Astrocyte of the cerebellum (primary cell): ENCODE data around the gene COX8C.

ENCODE experiments used
- DNase-seq: peaks from one replicate; pipeline ENCODE4 v3.0.0-alpha.2; 2011; ENCODE audit warnings: low read depth
- H3K4me3 ChIP-seq: 2 replicates; pipeline ENCODE4 v1.5.1; 2011; ENCODE audit warnings: mild to moderate bottlenecking, low read depth, low read length, moderate library complexity
- in situ Hi-C: cut with HindIII; loops from 2 replicates; pipeline ENCODE4 v1.10.0; 2017; ENCODE audit warnings: low sequenced_read_pairs
- TF ChIP-seq, protein P1 (sequence below): IDR thresholded peaks from 2 replicates; pipeline ENCODE4 v1.5.1; 2012; ENCODE audit warnings: low read length, low read depth, moderate library complexity, mild to moderate bottlenecking; ENCODE audit errors: missing control alignments

Gene COX8C

DNA sequence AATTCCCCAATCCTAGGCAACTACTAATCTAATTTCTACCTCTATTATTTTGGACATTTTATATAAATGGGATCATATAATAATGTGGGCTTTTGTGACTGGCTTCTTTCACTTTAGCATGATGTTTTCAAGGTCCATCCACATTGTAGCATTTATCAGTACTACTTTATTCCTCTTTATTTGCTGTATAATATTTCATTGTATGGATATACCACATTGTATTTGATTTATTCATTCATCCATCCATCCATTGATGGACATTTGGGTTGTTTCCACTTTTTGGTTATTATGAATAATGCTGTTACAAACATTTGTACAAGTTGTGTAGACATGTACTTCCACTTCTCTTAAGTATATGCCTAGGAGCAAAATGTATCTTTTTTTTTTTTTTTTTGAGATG is 31.4 kb upstream of the COX8C start:
- no peak overlapping the region for H3K4me3 ChIP-seq
- in situ Hi-C loops, result no loop called here
- no peak for DNase-seq
- TF ChIP-seq, protein P1, sequence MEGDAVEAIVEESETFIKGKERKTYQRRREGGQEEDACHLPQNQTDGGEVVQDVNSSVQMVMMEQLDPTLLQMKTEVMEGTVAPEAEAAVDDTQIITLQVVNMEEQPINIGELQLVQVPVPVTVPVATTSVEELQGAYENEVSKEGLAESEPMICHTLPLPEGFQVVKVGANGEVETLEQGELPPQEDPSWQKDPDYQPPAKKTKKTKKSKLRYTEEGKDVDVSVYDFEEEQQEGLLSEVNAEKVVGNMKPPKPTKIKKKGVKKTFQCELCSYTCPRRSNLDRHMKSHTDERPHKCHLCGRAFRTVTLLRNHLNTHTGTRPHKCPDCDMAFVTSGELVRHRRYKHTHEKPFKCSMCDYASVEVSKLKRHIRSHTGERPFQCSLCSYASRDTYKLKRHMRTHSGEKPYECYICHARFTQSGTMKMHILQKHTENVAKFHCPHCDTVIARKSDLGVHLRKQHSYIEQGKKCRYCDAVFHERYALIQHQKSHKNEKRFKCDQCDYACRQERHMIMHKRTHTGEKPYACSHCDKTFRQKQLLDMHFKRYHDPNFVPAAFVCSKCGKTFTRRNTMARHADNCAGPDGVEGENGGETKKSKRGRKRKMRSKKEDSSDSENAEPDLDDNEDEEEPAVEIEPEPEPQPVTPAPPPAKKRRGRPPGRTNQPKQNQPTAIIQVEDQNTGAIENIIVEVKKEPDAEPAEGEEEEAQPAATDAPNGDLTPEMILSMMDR, result no peak

DNA sequence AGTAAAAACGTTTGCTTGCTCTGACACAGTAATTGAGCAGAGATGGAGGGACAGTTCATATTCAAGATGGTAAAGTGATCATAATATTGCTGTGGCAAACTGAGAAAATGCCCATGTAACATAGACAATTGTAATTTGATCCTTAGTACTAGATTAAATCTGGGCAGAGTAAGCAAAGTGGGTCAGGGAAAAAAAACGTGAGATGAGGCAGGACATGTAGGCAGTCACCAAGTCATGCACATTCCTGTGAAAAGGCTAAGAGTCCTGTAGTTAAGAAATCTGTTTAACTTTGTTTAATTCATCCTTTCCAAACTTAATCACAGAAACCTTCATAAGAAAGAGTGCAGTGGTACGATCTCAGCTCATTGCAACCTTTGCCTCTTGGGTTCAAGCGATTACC is 30.3 kb upstream of the COX8C start:
- in situ Hi-C loops, result no loop called here
- no peak for DNase-seq
- TF ChIP-seq, protein P1, result no peak
- H3K4me3 ChIP-seq, result no peak overlapping the region

DNA sequence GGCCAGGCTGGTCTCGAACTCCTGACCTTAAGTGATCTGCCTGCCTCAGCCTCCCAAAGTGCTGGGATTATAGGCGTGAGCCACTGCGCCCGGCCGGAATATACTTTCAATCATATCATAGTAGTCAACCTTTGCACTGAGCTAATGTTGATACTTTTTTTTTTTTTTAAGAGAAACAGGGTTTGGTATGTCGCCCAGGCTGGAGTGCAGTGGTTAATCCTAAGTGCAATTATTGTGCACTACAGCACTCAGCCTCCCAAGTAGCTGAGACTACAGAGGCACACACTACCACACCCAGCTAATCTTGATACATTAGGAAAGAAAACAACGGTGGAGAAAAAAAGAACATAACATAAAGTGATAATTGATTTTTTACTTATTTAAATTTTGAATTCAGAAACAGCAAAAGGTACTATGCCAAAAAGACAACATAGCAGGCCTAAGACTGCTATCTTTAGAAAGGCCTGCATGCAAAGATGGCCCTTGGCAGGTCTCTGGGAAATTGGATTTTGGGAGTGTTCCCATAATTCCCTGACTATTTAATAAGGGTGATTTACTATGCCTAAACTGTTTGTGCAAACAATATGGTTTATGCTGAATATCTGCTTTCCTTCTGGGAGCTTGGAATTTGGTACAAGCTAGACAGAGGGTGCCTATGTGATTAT is 29.6 kb upstream of the COX8C start:
- no peak overlapping the region for H3K4me3 ChIP-seq
- TF ChIP-seq, protein P1, result no peak
- in situ Hi-C loops, result no loop called here
- no peak for DNase-seq

DNA sequence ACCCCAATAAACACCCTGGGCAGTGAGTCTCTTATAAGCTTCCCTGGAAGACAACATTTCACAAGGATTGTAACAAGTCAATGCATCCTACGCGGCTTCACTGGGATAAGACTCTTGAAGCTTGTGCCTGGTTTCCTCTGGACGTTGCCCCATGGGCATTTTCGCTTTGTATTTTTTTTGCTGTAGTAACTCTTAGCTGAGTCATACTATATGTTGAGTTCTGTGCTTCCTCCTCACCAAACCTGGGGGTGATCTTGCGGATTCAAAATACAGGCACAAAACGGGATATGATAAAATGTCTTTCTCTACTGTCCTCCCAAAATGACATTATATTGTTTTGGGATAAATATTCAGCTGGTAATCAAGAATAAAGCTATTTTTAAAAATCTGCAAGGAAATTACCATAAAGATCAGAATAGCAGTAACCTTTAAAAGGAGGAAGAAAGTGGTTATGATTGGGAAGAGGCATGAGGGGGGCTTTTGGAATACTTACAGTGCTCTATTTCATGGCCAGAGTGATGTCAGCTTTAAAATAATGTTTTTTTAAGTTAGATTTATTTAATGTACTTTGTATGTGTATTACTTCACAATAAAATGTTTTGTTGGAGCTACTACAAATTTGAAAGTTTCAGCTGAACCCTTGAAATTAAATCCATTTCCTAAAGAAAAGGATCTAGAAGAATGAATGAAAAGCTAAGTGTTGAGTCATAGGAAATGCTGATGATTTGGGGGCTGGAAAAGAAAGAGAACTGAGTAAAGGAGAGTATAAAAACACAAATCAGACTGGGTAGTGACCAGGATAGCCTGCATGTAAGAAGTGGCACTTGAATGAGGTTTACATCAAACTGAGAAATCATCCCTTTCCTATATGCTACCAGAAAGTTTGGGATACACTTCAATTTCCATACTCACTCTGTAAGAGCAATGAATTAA is 28.8 kb upstream of the COX8C start:
- no peak for DNase-seq
- in situ Hi-C loops, result no loop called here

DNA sequence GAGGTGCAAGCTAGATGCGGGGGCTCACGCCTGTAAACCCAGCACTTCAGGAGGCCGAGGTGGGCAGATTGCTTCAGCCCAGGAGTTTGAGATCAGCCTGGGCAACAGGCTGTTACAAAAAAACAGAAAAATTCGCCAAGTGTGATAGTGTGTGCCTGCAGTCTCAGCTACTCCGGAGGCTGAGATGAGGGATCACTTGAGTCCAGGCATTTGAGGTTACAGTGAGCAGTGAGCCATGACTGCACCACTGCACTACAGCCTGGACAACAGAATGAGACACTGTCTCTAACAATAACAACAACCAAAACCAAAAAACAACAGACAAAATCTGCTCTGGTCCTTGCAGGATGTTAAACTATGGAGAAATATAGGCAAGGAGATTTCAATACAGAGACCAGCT is 28.1 kb upstream of the COX8C start:
- TF ChIP-seq, protein P1, result no peak
- DNase-seq, result no peak
- in situ Hi-C loops, result no loop called here

More for the DNA sequence above, 28.8 kb upstream of the COX8C start:
- TF ChIP-seq, protein P1, result no peak
- H3K4me3 ChIP-seq, result no peak overlapping the region

DNA sequence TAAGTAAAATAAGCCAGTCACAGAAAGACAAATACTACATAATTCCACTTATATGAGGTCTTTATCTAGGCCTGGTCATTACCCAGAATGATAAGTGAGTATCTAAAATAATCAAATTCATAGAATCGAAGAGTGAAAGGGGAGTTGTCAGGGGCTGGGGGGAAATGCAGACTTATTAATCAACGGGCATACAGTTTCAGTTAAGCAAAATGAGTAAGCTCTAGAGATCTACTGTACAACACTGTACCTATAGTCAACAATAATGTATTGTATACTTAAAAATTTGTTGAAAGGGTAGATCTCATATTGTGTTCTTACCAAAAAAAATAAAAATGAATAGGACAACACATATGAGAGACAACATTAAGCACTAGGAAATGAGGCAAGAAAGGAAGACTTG is 27.5 kb upstream of the COX8C start:
- H3K4me3 ChIP-seq, result no peak overlapping the region
- DNase-seq, result no peak
- in situ Hi-C loops, result no loop called here
- TF ChIP-seq, protein P1, result no peak

More for the DNA sequence above, 28.1 kb upstream of the COX8C start:
- H3K4me3 ChIP-seq, result no peak overlapping the region
